Fibroblast of pulmonary artery (primary cell): ENCODE results near the gene INPP4A.

ENCODE experiments used
- DNase-seq: peaks from one replicate; pipeline ENCODE4 v3.0.0-alpha.2; 2010; ENCODE audit warnings: low read depth
- H3K4me3 ChIP-seq: replicated peaks from 2 replicates; pipeline ENCODE4 v1.5.1; 2011; ENCODE audit warnings: low read depth, mild to moderate bottlenecking, control low read depth, low read length, moderate library complexity
- TF ChIP-seq, protein P1 (sequence below): IDR thresholded peaks from 2 replicates; pipeline ENCODE4 v1.5.1; 2011; ENCODE audit warnings: mild to moderate bottlenecking, control low read depth, low read length, inconsistent platforms; ENCODE audit errors: missing control alignments

Gene INPP4A

DNA sequence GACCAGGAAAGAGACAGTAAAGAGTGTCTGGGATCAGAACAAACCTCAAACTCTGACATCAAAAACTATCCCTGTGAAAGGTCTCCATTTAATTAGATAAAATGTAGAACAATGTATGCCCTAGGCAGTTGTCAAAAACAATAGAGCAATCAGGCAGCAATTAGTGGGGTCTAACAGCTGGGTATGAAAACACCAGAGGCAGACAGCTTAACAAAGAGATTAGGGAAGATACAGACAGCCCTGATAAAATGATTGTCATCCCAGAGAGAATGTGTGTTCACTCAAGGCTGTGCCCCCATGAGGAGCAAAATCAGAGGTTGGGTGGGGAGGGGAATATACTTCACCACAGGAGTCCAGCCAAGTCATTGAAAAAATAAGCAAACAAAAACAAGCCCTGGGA lies 50.0 kb downstream of the INPP4A start:
- no peak for DNase-seq
- H3K4me3 ChIP-seq: no peak overlapping the region
- TF ChIP-seq, protein P1, sequence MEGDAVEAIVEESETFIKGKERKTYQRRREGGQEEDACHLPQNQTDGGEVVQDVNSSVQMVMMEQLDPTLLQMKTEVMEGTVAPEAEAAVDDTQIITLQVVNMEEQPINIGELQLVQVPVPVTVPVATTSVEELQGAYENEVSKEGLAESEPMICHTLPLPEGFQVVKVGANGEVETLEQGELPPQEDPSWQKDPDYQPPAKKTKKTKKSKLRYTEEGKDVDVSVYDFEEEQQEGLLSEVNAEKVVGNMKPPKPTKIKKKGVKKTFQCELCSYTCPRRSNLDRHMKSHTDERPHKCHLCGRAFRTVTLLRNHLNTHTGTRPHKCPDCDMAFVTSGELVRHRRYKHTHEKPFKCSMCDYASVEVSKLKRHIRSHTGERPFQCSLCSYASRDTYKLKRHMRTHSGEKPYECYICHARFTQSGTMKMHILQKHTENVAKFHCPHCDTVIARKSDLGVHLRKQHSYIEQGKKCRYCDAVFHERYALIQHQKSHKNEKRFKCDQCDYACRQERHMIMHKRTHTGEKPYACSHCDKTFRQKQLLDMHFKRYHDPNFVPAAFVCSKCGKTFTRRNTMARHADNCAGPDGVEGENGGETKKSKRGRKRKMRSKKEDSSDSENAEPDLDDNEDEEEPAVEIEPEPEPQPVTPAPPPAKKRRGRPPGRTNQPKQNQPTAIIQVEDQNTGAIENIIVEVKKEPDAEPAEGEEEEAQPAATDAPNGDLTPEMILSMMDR: no peak

DNA sequence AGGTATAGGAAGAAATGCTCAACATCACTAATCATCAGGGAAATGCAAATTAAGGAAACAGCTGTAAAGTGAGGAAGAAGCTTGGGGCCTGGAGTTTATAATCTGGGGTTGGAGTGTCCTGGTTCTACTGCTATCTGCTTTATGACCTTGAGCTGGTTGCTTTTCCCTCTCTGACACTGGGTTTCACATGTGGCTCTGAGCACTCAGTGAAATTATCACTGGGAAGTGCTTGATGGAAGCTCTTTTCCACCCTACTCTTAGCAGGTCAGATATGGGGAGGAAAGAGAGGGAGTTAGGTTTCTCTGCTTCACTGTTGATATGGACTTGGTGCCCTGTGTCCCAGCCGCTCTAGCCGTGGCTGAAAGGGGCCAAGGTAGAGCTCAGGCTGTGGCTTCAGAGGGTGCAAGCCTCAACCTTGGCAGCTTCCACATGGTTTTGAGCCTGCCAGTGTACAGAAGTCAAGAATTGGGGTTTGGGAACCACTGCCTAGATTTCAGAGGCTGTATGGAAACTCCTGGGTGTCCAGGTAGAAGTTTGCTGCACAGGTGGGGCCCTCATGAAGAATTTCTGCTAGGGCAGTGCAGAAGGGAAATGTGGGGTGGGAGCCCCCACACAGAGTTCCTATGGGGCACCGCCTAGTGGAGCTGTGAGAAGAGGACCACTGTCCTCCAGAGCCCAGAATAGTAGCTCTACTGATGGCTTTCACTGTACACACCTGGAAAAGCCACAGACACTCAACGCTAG lies 52.3 kb downstream of the INPP4A start:
- no peak overlapping the region for H3K4me3 ChIP-seq
- no peak for DNase-seq
- TF ChIP-seq, protein P1: no peak

DNA sequence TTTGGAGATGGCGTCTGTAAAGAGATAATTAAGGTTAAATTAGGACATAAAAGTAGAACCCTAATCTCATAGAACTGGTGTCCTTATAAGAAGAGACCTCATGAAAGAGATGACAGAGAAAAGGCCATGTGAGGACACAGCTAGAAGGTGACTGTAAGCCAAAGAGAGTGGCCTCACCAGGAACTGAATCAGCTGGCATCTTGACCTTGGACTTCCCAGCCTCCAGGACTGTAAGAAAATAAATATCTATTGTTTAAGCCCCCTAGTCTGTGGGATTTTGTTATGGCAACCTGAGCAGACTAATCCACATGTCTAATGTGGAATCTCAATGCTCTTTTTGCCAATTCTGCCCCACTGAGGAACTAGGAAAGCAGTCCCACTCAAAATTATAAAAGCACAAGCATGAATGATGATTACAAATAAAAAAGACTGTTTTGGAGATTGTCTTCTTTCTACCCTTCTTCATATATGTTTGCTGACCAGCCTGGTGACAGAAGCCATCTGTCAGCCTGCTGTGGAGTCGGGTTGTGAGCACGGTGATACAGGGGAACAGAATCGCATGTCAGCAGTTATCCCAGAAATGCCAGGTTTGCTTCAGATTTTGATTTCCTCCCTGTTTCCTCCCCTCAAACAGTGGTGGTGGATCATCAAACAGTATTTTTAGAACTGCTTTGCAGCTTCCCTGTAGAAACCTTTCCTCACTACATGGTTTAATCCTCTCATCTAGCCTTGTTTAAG lies 54.2 kb downstream of the INPP4A start:
- peak; percentile 49 for DNase-seq
- TF ChIP-seq, protein P1: no peak
- H3K4me3 ChIP-seq: no peak overlapping the region

DNA sequence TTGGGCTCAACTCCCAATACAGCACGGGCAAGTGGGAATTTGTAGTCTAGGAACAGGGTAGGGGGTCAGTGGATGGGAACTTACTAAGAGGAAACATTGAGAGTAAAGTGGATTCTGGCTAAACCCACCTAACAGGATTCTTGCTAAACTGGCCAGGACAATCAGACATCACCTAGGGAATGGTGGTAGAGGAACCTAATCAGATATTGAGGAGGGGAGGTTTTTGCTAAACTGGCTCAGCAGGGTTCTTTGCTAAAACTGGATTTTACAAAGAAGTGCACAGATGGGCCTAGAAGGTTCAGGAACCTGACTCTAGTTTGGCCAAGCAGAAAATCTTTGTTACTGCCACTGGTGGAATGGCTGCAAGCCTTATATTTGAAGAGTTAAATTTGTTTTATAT lies 55.9 kb downstream of the INPP4A start:
- no peak for DNase-seq

DNA sequence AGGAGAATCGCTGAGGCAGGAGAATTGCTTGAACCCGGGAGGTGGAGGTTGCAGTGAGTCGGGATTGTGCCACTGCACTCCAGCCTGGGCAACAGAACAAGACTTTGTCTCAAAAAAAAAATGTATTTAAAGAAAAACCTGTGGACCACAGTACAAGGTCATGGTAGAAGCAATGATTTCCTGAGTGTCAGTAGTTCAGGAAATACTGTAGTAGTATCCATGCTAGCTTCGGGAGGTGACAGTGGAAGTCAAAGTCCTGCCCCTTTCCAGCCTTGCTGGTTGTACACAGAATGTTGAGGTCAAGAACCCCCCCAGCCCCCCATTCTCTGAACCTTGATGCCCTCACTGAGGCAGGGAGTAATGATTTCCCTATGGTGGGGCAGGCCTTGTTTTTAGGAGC lies 56.6 kb downstream of the INPP4A start:
- TF ChIP-seq, protein P1: no peak
- DNase-seq: no peak
- no peak overlapping the region for H3K4me3 ChIP-seq

More for the DNA sequence above, 55.9 kb downstream of the INPP4A start:
- no peak overlapping the region for H3K4me3 ChIP-seq
- TF ChIP-seq, protein P1: no peak

DNA sequence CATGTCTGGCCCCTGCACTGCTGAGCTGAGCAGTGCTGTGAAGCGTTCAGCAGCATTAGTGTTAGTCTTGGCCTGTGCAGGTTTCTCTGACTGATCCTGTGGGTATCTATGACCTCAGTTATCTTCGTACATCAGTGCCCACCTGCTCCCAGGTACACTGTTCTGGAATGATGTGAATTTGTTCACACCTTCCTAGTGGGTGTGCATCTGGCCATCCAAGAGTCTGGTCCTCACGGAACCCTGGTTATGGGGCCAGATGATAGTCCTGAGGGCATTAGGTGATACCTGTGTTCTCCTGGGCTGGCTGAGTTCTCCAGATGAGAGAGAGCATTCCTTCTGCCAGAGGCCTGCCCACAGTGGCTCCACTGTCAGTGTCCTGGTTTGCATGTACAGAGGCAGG lies 57.2 kb downstream of the INPP4A start:
- DNase-seq: no peak
- H3K4me3 ChIP-seq: no peak overlapping the region
- TF ChIP-seq, protein P1: no peak
